OCI-LY7 (cell line): ENCODE measurements around the gene MOB3A. TPM values are rescaled to one million over a fixed set of nuclear protein-coding genes. Genes with fewer than 3 reads are reported as not detected.

ENCODE experiments used
- BruUV-seq: library from RNA; stranded (reverse); fragments of 400-500 nt; replicated peaks from 2 replicates; lab custom pipeline; 2021; lab: Mats Ljungman, UMichigan
- CTCF ChIA-PET: fragments of 300-600 bp; sonication (Branson Sonifier 250); formaldehyde crosslinking; loops from one replicate; lab custom pipeline; 2022; ENCODE audit warnings: antibody characterized with exemption; ENCODE audit not compliant: unreplicated experiment; lab: Charles Lee
- POLR2A ChIA-PET: fragments of 300-600 bp; sonication (Branson Sonifier 250); formaldehyde crosslinking; loops from one replicate; lab custom pipeline; 2022; ENCODE audit warnings: antibody characterized with exemption; lab: Charles Lee
- DNase-seq: peaks from one replicate; pipeline ENCODE4 v3.0.0-alpha.2; 2015; ENCODE audit warnings: low spot score
- H2AFZ ChIP-seq: fragments of 200-600 bp; sonication (generic), shearing (Covaris generic); 2 replicates; pipeline ENCODE4 v1.6.1; 2014; ENCODE audit warnings: mild to moderate bottlenecking, antibody characterized with exemption, low read length, moderate library complexity
- H3K27ac ChIP-seq: fragments of 200-600 bp; sonication (generic); 2 replicates; pipeline ENCODE4 v1.5.1; 2014; ENCODE audit warnings: mixed run types, low read depth, mild to moderate bottlenecking, moderate library complexity, low read length, inconsistent platforms; ENCODE audit not compliant: poor library complexity, severe bottlenecking
- H3K36me3 ChIP-seq: fragments of 200-600 bp; sonication (generic); 2 replicates; pipeline ENCODE4 v1.6.1; 2014; ENCODE audit warnings: mild to moderate bottlenecking, antibody characterized with exemption, low read length, moderate library complexity, mixed read lengths; ENCODE audit not compliant: insufficient read depth
- H3K4me1 ChIP-seq: fragments of 200-600 bp; sonication (generic); 2 replicates; pipeline ENCODE4 v1.5.1; 2014; ENCODE audit warnings: mild to moderate bottlenecking, low read length; ENCODE audit not compliant: insufficient read depth, poor library complexity, severe bottlenecking
- H3K4me2 ChIP-seq: fragments of 200-600 bp; sonication (generic); 2 replicates; pipeline ENCODE4 v1.6.1; 2014; ENCODE audit warnings: mild to moderate bottlenecking, low read length
- H3K4me3 ChIP-seq: fragments of 200-600 bp; sonication (generic); 2 replicates; pipeline ENCODE4 v1.5.1; 2014; ENCODE audit warnings: mild to moderate bottlenecking, low read depth, low read length; ENCODE audit not compliant: poor library complexity, severe bottlenecking
- H3K79me2 ChIP-seq: fragments of 200-600 bp; sonication (generic); 2 replicates; pipeline ENCODE4 v1.6.1; 2016; ENCODE audit warnings: low read depth, mild to moderate bottlenecking, low read length, moderate library complexity, mixed read lengths; ENCODE audit not compliant: insufficient read depth
- H3K9me2 ChIP-seq: fragments of 200-600 bp; sonication (generic); 2 replicates; pipeline ENCODE4 v1.6.1; 2016; ENCODE audit warnings: mild to moderate bottlenecking, low read length, mixed read lengths; ENCODE audit not compliant: insufficient read depth
- H3K9me3 ChIP-seq: fragments of 200-600 bp; sonication (generic); 2 replicates; pipeline ENCODE4 v1.6.1; 2014; ENCODE audit warnings: mild to moderate bottlenecking, mixed run types, low read length, mixed read lengths
- H4K20me1 ChIP-seq: fragments of 200-600 bp; sonication (generic); 2 replicates; pipeline ENCODE4 v1.6.1; 2014; ENCODE audit warnings: mild to moderate bottlenecking, antibody characterized with exemption, low read length, moderate library complexity, mixed read lengths; ENCODE audit not compliant: insufficient read depth
- EZH2phosphoT487 ChIP-seq: fragments of 200-600 bp; sonication (generic); IDR thresholded peaks from 2 replicates; pipeline ENCODE4 v1.6.1; 2018; ENCODE audit warnings: low read depth, borderline replicate concordance, mild to moderate bottlenecking, mixed run types, antibody characterized with exemption, low read length, moderate library complexity, mixed read lengths
- intact Hi-C: fragments of 100-400 bp; cut with micrococcal nuclease; formaldehyde crosslinking; loops from one replicate; pipeline ENCODE4 v1.10.0; 2022; ENCODE audit not compliant: unreplicated experiment
- total RNA-seq, 2 experiments: library from RNA; depleted of rRNA in 1 of 2; stranded (reverse); fragments of >200 nt in 1 of 2; shearing (Covaris generic) in 1 of 2; gene quantifications; 2 replicates each; pipeline ENCODE4 v1.2.3, GENCODE V29; 2014 to 2022
- TF ChIP-seq, protein P1 (sequence below): fragments of 200-600 bp; sonication (generic); conservative IDR thresholded peaks from 2 replicates; pipeline ENCODE4 v1.5.1; 2014; ENCODE audit warnings: mild to moderate bottlenecking, antibody characterized with exemption, low read length, moderate library complexity, mixed read lengths

Gene MOB3A
- total RNA-seq, 2 experiments from 2014 or later = 54.6 to 111 TPM

GRCh38 chr19:2081873-2082810, 14.0 kb downstream of the MOB3A start:
- Histone ChIP-seq H3K4me2 (peak overlapping the region; percentile 98), H4K20me1 (no peaks in the 10 kb centered on the region), H3K36me3 (peaks cover 57% of the 10 kb centered on the region), H3K27ac (peak overlapping the region; percentile 94), H3K4me1 (peaks cover 49% of the 10 kb centered on the region), H3K79me2 (peaks cover 74% of the 10 kb centered on the region), H2AFZ (no peak overlapping the region), H3K9me2 (no peaks in the 10 kb centered on the region), H3K9me3 (no peaks in the 10 kb centered on the region), H3K4me3 (peak overlapping the region; percentile 85)
- intact Hi-C loops = loop anchor here (10.0 kb wide), 1 partner anchor 177 kb away; the partner anchor contains the start of genes ADAT3 and SCAMP4
- DNase-seq = peak; percentile 64
- ChIA-PET CTCF (no interaction called here), POLR2A (interaction anchor here (1.0 to 2.8 kb wide), 5 partner anchors 13 to 179 kb away, joined by 3 to 10 read pairs (median 6); no protein-coding TSS in a partner anchor)
- TSS peak; percentile 66 for BruUV-seq
- no peak for TF ChIP-seq EZH2phosphoT487
- TF ChIP-seq, protein P1, sequence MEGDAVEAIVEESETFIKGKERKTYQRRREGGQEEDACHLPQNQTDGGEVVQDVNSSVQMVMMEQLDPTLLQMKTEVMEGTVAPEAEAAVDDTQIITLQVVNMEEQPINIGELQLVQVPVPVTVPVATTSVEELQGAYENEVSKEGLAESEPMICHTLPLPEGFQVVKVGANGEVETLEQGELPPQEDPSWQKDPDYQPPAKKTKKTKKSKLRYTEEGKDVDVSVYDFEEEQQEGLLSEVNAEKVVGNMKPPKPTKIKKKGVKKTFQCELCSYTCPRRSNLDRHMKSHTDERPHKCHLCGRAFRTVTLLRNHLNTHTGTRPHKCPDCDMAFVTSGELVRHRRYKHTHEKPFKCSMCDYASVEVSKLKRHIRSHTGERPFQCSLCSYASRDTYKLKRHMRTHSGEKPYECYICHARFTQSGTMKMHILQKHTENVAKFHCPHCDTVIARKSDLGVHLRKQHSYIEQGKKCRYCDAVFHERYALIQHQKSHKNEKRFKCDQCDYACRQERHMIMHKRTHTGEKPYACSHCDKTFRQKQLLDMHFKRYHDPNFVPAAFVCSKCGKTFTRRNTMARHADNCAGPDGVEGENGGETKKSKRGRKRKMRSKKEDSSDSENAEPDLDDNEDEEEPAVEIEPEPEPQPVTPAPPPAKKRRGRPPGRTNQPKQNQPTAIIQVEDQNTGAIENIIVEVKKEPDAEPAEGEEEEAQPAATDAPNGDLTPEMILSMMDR = no peak

- no peak overlapping the region for H2AFZ ChIP-seq
- BruUV-seq = no TSS peak
- DNase-seq = no peak
- peak overlapping the region; percentile 39 for H3K27ac ChIP-seq
- H3K9me3 ChIP-seq = no peaks in the 10 kb centered on the region
- H3K79me2 ChIP-seq = peaks cover 82% of the 10 kb centered on the region
- H3K4me2 ChIP-seq = peak overlapping the region; percentile 34; the same call in 1 of the 2 replicates
- intact Hi-C loops = loop anchor here (10.0 kb wide), 1 partner anchor 176 kb away; the partner anchor contains the start of genes ADAT3 and SCAMP4
- TF ChIP-seq, protein P1 = no peak
- TF ChIP-seq EZH2phosphoT487 = no peak
- H3K4me1 ChIP-seq = peaks cover 35% of the 10 kb centered on the region
- H3K36me3 ChIP-seq = peaks cover 73% of the 10 kb centered on the region
- no peaks in the 10 kb centered on the region for H3K9me2 ChIP-seq
- ChIA-PET CTCF (no interaction called here), POLR2A (no interaction called here)
- no peak overlapping the region for H3K4me3 ChIP-seq
- H4K20me1 ChIP-seq = no peaks in the 10 kb centered on the region
These were observed 15.7 kb downstream of the MOB3A start for GRCh38 chr19:2080336-2080988.
